Measurements from ENCODE around the gene QDPR.

QDPR gene

GRCh38 chr4:17477774-17478472 is 34.0 kb downstream of the QDPR start:
- no peaks in the 10 kb centered on the region for H3K27me3 ChIP-seq (replicated peaks; ENCODE audit: control insufficient read depth, insufficient read depth, low read length)
- no peaks in the 10 kb centered on the region; the same call in 1 of the 2 replicates for H3K36me3 ChIP-seq (ENCODE audit: control insufficient read depth, insufficient read depth, low read length)
- DNase-seq (ENCODE audit: extremely low read depth, insufficient read length) = no peak
- TF ChIP-seq CTCF (IDR thresholded peaks at IDR 0.05; ENCODE audit: insufficient read depth, low read length, poor library complexity, severe bottlenecking) = no peak
- H3K4me3 ChIP-seq (replicated peaks; ENCODE audit: low read depth, low read length) = no peak overlapping the region

GRCh38 chr4:17476853-17477252 is 35.0 kb downstream of the QDPR start:
- DNase-seq (ENCODE audit: extremely low read depth, insufficient read length) = no peak
- no peaks in the 10 kb centered on the region; the same call in 1 of the 2 replicates for H3K36me3 ChIP-seq (ENCODE audit: control insufficient read depth, insufficient read depth, low read length)
- no peak for TF ChIP-seq CTCF (IDR thresholded peaks at IDR 0.05; ENCODE audit: insufficient read depth, low read length, poor library complexity, severe bottlenecking)
- no peak overlapping the region for H3K4me3 ChIP-seq (replicated peaks; ENCODE audit: low read depth, low read length)
- no peaks in the 10 kb centered on the region for H3K27me3 ChIP-seq (replicated peaks; ENCODE audit: control insufficient read depth, insufficient read depth, low read length)

GRCh38 chr4:17475481-17475880 is 36.4 kb downstream of the QDPR start:
- no peak for TF ChIP-seq CTCF (IDR thresholded peaks at IDR 0.05; ENCODE audit: insufficient read depth, low read length, poor library complexity, severe bottlenecking)
- Histone ChIP-seq H3K36me3 (ENCODE audit: control insufficient read depth, insufficient read depth, low read length) (no peaks in the 10 kb centered on the region; the same call in 1 of the 2 replicates), H3K4me3 (replicated peaks; ENCODE audit: low read depth, low read length) (no peak overlapping the region), H3K27me3 (replicated peaks; ENCODE audit: control insufficient read depth, insufficient read depth, low read length) (no peaks in the 10 kb centered on the region)
- DNase-seq (ENCODE audit: extremely low read depth, insufficient read length) = no peak

- Histone ChIP-seq H3K36me3 (ENCODE audit: control insufficient read depth, insufficient read depth, low read length) (no peaks in the 10 kb centered on the region), H3K27me3 (replicated peaks; ENCODE audit: control insufficient read depth, insufficient read depth, low read length) (no peaks in the 10 kb centered on the region), H3K4me3 (replicated peaks; ENCODE audit: low read depth, low read length) (no peak overlapping the region)
- DNase-seq (ENCODE audit: extremely low read depth, insufficient read length) = no peak
- TF ChIP-seq CTCF (IDR thresholded peaks at IDR 0.05; ENCODE audit: insufficient read depth, low read length, poor library complexity, severe bottlenecking) = no peak
Measured at GRCh38 chr4:17469931-17470674, 41.8 kb downstream of the QDPR start.

- no peaks in the 10 kb centered on the region for H3K27me3 ChIP-seq (replicated peaks; ENCODE audit: control insufficient read depth, insufficient read depth, low read length)
- no peak for DNase-seq (ENCODE audit: extremely low read depth, insufficient read length)
- no peaks in the 10 kb centered on the region for H3K36me3 ChIP-seq (ENCODE audit: control insufficient read depth, insufficient read depth, low read length)
- no peak overlapping the region for H3K4me3 ChIP-seq (replicated peaks; ENCODE audit: low read depth, low read length)
- TF ChIP-seq CTCF (IDR thresholded peaks at IDR 0.05; ENCODE audit: insufficient read depth, low read length, poor library complexity, severe bottlenecking) = peak; percentile 30
Measured at GRCh38 chr4:17468619-17469221, 43.2 kb downstream of the QDPR start.

Data from GM06990 (cell line).